ENCODE data around the gene CCDC187.

Gene CCDC187

GRCh38 chr9:136294437-136294836 lies 9.5 kb downstream of the CCDC187 start:
- TF ChIP-seq TAF1 (IDR thresholded peaks at IDR 0.05; ENCODE audit: borderline replicate concordance, insufficient read depth, low read length) (no peak), REST (IDR thresholded peaks at IDR 0.05; ENCODE audit: insufficient read depth in 1 of 2, low read depth in 2 of 2, low read length in 2 of 2) (no peak), POLR2AphosphoS5 (IDR thresholded peaks at IDR 0.05; ENCODE audit: low read depth, low read length) (no peak), FOXP2 (optimal IDR thresholded peaks at IDR 0.05; ENCODE audit: borderline replicate concordance, extremely low read depth, extremely low read length, insufficient read depth) (no peak), SIN3A (IDR thresholded peaks at IDR 0.05; ENCODE audit: borderline replicate concordance, insufficient read depth, low read length) (no peak)

DNA sequence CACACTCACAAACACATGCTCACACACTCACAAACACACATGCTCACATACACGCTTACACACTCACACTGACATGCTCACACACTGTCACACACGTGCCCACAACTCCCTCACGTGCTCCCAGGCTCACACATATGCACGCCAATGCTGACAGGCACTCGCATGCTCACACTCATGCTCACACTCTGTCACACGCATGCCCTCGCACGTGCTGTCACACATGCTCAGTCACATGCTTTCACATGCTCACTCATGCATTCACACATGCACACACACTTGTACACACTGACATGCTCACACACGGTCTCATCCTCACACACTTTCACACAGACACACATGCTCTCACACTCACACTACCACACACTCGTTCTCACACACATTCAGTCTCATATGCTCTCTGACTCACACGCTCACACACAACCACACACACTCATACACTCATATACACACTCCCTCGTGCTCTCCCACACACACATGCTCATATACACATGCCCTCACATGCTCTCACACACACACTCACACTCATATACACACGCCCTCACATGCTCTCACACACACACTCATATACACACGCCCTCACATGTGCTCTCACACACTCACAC lies 10.3 kb downstream of the CCDC187 start:
- TF ChIP-seq SIN3A (IDR thresholded peaks at IDR 0.05; ENCODE audit: borderline replicate concordance, insufficient read depth, low read length) (no peak), TAF1 (IDR thresholded peaks at IDR 0.05; ENCODE audit: borderline replicate concordance, insufficient read depth, low read length) (no peak), REST (IDR thresholded peaks at IDR 0.05; ENCODE audit: insufficient read depth in 1 of 2, low read depth in 2 of 2, low read length in 2 of 2) (no peak), POLR2AphosphoS5 (IDR thresholded peaks at IDR 0.05; ENCODE audit: low read depth, low read length) (no peak), FOXP2 (optimal IDR thresholded peaks at IDR 0.05; ENCODE audit: borderline replicate concordance, extremely low read depth, extremely low read length, insufficient read depth) (no peak)

GRCh38 chr9:136292591-136293448 lies 11.1 kb downstream of the CCDC187 start:
- no peak for TF ChIP-seq POLR2AphosphoS5 (IDR thresholded peaks at IDR 0.05; ENCODE audit: low read depth, low read length)
- TF ChIP-seq SIN3A (IDR thresholded peaks at IDR 0.05; ENCODE audit: borderline replicate concordance, insufficient read depth, low read length) = no peak
- no peak for TF ChIP-seq FOXP2 (optimal IDR thresholded peaks at IDR 0.05; ENCODE audit: borderline replicate concordance, extremely low read depth, extremely low read length, insufficient read depth)

GRCh38 chr9:136292026-136292538 lies 11.8 kb downstream of the CCDC187 start:
- no peak for TF ChIP-seq SIN3A (IDR thresholded peaks at IDR 0.05; ENCODE audit: borderline replicate concordance, insufficient read depth, low read length)
- TF ChIP-seq POLR2AphosphoS5 (IDR thresholded peaks at IDR 0.05; ENCODE audit: low read depth, low read length) = no peak
- TF ChIP-seq FOXP2 (optimal IDR thresholded peaks at IDR 0.05; ENCODE audit: borderline replicate concordance, extremely low read depth, extremely low read length, insufficient read depth) = no peak
- no peak for TF ChIP-seq REST (IDR thresholded peaks at IDR 0.05; ENCODE audit: insufficient read depth in 1 of 2, low read depth in 2 of 2, low read length in 2 of 2)
- no peak for TF ChIP-seq TAF1 (IDR thresholded peaks at IDR 0.05; ENCODE audit: borderline replicate concordance, insufficient read depth, low read length)

DNA sequence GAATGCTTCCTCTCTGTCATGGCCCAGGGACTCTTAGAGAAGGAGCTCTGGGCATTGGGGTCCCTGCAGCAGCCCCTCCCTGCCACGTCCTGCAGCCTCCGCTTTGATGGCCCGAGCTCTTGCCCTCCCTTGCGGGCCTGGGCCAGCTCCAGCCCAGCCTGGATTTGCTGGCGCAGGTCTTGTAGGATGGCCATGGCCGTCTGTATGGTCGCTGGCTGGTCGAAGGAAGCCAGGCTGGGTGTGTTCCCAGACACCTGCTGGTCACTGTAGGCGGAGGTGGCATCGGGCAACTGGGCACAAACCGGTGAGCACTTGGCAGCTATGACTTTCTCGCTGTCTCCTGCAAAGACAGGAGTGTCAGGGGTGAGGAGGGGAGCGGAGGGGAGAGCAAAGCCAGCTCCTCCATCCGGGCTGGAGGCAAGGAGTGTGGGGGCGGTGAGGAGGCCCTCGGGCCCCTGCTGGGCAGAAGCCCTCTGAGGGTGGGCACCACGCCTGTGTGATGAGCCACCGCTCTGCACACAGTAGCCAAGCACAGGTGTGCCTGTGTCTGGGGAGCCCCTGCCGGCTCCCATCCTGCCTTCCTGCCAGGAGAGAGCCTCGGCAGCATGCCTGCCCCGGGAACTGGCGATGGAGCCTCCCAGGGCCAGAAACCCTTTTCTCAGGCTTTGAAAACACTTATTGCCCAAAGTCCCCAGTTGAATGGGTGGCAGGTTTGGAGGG lies 12.4 kb downstream of the CCDC187 start:
- TF ChIP-seq TAF1 (IDR thresholded peaks at IDR 0.05; ENCODE audit: borderline replicate concordance, insufficient read depth, low read length) = no peak
- no peak for TF ChIP-seq POLR2AphosphoS5 (IDR thresholded peaks at IDR 0.05; ENCODE audit: low read depth, low read length)
- no peak for TF ChIP-seq SIN3A (IDR thresholded peaks at IDR 0.05; ENCODE audit: borderline replicate concordance, insufficient read depth, low read length)
- TF ChIP-seq REST (IDR thresholded peaks at IDR 0.05; ENCODE audit: insufficient read depth in 1 of 2, low read depth in 2 of 2, low read length in 2 of 2) = no peak
- TF ChIP-seq FOXP2 (optimal IDR thresholded peaks at IDR 0.05; ENCODE audit: borderline replicate concordance, extremely low read depth, extremely low read length, insufficient read depth) = no peak

Measured in PFSK-1 (cell line).